ENCODE results near the gene SLC16A11. TPM values are rescaled to one million over a fixed set of nuclear protein-coding genes. Genes with fewer than 3 reads are reported as not detected.
A peak's percentile ranks its signal among the peaks of the same experiment; 100 is the strongest.

SLC16A11 gene
- total and polyA plus RNA-seq, 9 of the 15 experiments (the other 6 are each of a cell fraction or from before 2014, with no cell fraction given) = not detected

GRCh38 chr17:7035591-7036368 lies 8.1 kb downstream of the SLC16A11 start, which contains the start of gene SLC16A13 (continued):
- no peak for TF ChIP-seq GTF3C2 (IDR thresholded peaks at IDR 0.05; ENCODE audit: borderline replicate concordance, extremely low read depth, insufficient read length)
- no peak for TF ChIP-seq ZKSCAN3 (CRISPR knock-in tag; IDR thresholded peaks at IDR 0.05)
- TF ChIP-seq ARID3A (IDR thresholded peaks at IDR 0.05; ENCODE audit: borderline replicate concordance, low read depth, low read length) = no peak
- no peak for TF ChIP-seq CHAMP1 (IDR thresholded peaks at IDR 0.05)
- TF ChIP-seq CHD1 (IDR thresholded peaks at IDR 0.05; ENCODE audit: low read length) = no peak
- no peak for TF ChIP-seq ZNF146 (CRISPR knock-in tag; IDR thresholded peaks at IDR 0.05; ENCODE audit: unreplicated experiment)
- no peak for TF ChIP-seq BCOR (IDR thresholded peaks at IDR 0.05)
- no peak for TF ChIP-seq E2F8 (IDR thresholded peaks at IDR 0.05; ENCODE audit: low read depth, partially characterized antibody)
- TF ChIP-seq TAF1 (IDR thresholded peaks at IDR 0.05; ENCODE audit: control insufficient read depth, extremely low read depth, insufficient read depth, low read length, severe bottlenecking) = peak; percentile 73
- TF ChIP-seq FOXP1 (CRISPR knock-in tag; IDR thresholded peaks at IDR 0.05) = no peak
